RCC 7860 (cell line): Measurements from ENCODE around the gene SHC4.
"Not testable (repeated sequence)": the region's sequence is repeated elsewhere in the genome, so short reads cannot be mapped to it uniquely, and the experiment has no call there.

Source experiments
- DNase-seq: peaks from one replicate; pipeline ENCODE4 v3.0.0-alpha.2; 2015; ENCODE audit warnings: low spot score
- FAIRE-seq: peaks from 2 replicates; lab custom pipeline; 2012; peaks lifted over from hg19 to GRCh38; lab: Jason Lieb, UNC

Gene SHC4

GRCh38 chr15:48963524-48964113 lies at the start of gene SHC4:
Gene SHC4 (minus strand): TSS chr15:48963919. CDS start chr15:48963015, 904 bp downstream.
- DNase-seq (peak; percentile 27), FAIRE-seq (peak; percentile 47)

GRCh38 chr15:48999314-48999713 lies 35.6 kb upstream of the SHC4 start:
- DNase-seq (no peak), FAIRE-seq (no peak)

- DNase-seq (no peak), FAIRE-seq (no peak)
Measured at GRCh38 chr15:48996276-48996675, 32.6 kb upstream of the SHC4 start.

- FAIRE-seq: no peak
Measured at GRCh38 chr15:48993380-48993779, 29.7 kb upstream of the SHC4 start.

GRCh38 chr15:48992545-48992944 lies 28.8 kb upstream of the SHC4 start:
- DNase-seq (no peak), FAIRE-seq (no peak)

More at GRCh38 chr15:48993380-48993779, 29.7 kb upstream of the SHC4 start:
- no peak for DNase-seq

- FAIRE-seq (no peak), DNase-seq (no peak)
Measured at GRCh38 chr15:48992096-48992495, 28.4 kb upstream of the SHC4 start.

- FAIRE-seq (no peak), DNase-seq (no peak)
Measured at GRCh38 chr15:48989170-48989569, 25.5 kb upstream of the SHC4 start.

GRCh38 chr15:48987142-48987541 lies 23.4 kb upstream of the SHC4 start:
- FAIRE-seq: no peak
- no peak for DNase-seq

- FAIRE-seq: no peak
- DNase-seq: no peak
Measured at GRCh38 chr15:48986240-48986639, 22.5 kb upstream of the SHC4 start.

GRCh38 chr15:48985516-48985915 lies 21.8 kb upstream of the SHC4 start:
- FAIRE-seq (no peak), DNase-seq (no peak)

- no peak for DNase-seq
- no peak for FAIRE-seq
Measured at GRCh38 chr15:48984811-48985352, 21.2 kb upstream of the SHC4 start.

GRCh38 chr15:48984021-48984710 lies 20.4 kb upstream of the SHC4 start:
- DNase-seq (no peak), FAIRE-seq (no peak)

- FAIRE-seq: no peak
- no peak for DNase-seq
Measured at GRCh38 chr15:48983300-48983699, 19.6 kb upstream of the SHC4 start.

GRCh38 chr15:48981941-48982340 lies 18.2 kb upstream of the SHC4 start:
- FAIRE-seq (no peak), DNase-seq (no peak)

GRCh38 chr15:48978638-48979037 lies 14.9 kb upstream of the SHC4 start:
- DNase-seq (no peak), FAIRE-seq (no peak)

- no peak for DNase-seq
- FAIRE-seq: no peak
Measured at GRCh38 chr15:48976444-48977088, 12.8 kb upstream of the SHC4 start.

- FAIRE-seq (no peak), DNase-seq (peak; percentile 42)
Measured at GRCh38 chr15:48975472-48976419, 12.0 kb upstream of the SHC4 start.

GRCh38 chr15:48974882-48975281 lies 11.2 kb upstream of the SHC4 start:
- FAIRE-seq (no peak), DNase-seq (no peak)

- no peak for FAIRE-seq
Measured at GRCh38 chr15:48972750-48973503, 9.2 kb upstream of the SHC4 start.

GRCh38 chr15:48970926-48971325 lies 7.2 kb upstream of the SHC4 start:
- not testable (repeated sequence) for DNase-seq, FAIRE-seq

More at GRCh38 chr15:48972750-48973503, 9.2 kb upstream of the SHC4 start:
- DNase-seq: no peak
